ENCODE measurements around the gene LRRC8C. TPM values are rescaled to one million over a fixed set of nuclear protein-coding genes. Genes with fewer than 3 reads are reported as not detected.
"Not testable (repeated sequence)": the region's sequence is repeated elsewhere in the genome, so short reads cannot be mapped to it uniquely, and the experiment has no call there.

LRRC8C gene
- total RNA-seq, 1 experiment from 2014 or later: 3.0 TPM

GRCh38 chr1:89607586-89608318 is 25.2 kb upstream of the LRRC8C start:
- no peak for DNase-seq (ENCODE audit: low spot score)

DNA sequence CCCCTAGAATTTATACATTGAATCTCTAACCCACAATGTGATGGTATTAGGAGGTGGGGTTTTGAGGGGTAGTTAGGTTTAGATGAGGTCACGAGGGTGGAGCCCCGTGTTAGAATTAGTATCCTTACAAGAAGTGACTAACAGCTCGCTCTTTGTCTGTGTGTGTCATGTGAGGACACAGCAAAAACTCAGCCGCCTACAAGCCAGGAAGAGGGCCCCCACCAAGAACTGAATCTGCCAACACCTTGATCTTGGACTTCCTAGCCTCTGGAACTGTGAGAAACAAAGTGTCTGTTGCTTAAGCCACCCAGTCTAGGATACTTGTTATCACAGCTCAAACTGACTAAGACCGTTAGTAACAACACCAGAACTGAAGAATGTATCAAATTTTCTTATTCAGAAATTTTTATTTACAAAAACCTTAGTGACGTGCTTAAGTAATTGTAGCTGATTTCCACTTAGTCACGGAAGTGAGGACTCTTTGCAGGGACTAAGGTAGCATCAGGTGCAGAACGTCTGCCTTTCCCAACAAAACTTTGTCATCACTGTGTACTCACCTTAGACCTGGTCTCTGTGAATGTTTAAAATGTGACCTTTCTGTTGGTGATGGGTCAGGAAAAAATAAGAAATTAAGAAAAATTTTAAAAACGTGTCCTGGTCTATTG is 24.5 kb upstream of the LRRC8C start:
- no peak for DNase-seq (ENCODE audit: low spot score)

- DNase-seq (ENCODE audit: low spot score): no peak
Observed at GRCh38 chr1:89608984-89609725, 23.8 kb upstream of the LRRC8C start.

- no peak for DNase-seq (ENCODE audit: low spot score)
Observed at GRCh38 chr1:89609781-89610456, 23.0 kb upstream of the LRRC8C start.

DNA sequence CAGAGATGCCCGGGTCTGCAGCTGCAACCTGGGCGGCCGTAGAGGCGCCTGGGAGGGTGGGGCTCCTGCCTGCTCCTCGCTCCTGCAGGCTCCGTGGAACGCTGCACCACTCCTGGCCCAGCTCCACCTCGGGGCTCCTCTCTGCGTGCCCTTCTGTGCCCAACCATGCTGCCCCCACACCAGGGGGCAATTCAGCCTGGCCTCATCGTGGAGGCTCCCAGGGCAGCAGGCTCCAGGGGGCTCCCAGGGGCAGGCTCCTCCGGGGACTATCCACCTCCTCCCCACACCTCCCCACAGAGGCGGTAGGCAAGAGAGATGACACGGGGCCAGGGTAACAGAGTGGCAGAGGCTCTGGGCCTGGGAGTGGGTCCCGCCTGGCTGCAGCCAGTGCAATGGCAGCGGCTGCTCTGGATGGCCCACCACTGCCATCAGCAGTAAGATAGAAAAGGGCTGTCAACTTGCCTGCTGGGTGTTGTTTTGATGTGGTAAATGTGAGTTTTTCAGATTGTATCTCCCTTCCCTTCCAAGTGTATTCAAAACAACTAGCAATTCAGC is 22.4 kb upstream of the LRRC8C start:
- no peak for DNase-seq (ENCODE audit: low spot score)

DNA sequence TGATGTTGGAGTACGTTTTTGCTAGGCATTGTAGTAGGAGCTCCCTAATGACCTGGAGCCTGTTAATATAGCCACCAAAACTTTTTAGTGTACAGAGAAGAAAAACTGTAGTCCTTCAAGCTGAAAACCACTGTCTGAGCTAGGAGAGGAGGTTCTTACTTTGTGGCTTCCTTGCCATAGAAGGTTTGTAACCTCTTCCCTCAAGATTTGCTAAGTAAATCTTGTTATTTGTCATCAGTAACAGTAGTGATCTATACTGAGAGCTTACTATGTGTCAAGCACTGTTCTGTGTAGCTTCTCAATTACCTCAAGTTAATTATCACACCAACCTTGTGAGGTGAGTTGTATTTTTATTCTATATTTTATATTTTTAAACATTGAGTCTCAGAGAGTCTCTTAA is 21.2 kb upstream of the LRRC8C start:
- DNase-seq (ENCODE audit: low spot score): no peak

- no peak for DNase-seq (ENCODE audit: low spot score)
Observed at GRCh38 chr1:89613928-89614327, 19.0 kb upstream of the LRRC8C start.

GRCh38 chr1:89615676-89616598 is 17.0 kb upstream of the LRRC8C start:
- no peak for DNase-seq (ENCODE audit: low spot score)

- no peak for DNase-seq (ENCODE audit: low spot score)
Observed at GRCh38 chr1:89616844-89617627, 15.9 kb upstream of the LRRC8C start.

- no peak for DNase-seq (ENCODE audit: low spot score)
Observed at GRCh38 chr1:89620664-89621063, 12.3 kb upstream of the LRRC8C start.

DNA sequence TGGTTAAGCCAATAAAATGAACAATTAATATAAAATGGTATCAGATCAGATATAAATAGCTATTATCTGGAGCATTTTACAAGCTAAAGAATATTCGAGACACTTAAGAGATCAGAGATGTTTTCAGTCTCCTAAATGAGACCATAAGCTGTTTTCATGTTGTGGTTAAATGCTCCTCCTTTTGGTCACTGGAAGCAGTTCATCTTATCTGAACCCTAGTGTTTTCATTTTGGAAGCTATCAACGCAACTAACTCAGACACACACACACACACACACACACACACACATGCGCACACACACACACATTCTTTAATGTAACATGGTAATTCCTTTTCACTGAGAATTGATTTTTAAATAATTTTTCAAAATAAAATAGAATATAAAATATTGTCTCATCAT is 10.0 kb upstream of the LRRC8C start:
- no peak for DNase-seq (ENCODE audit: low spot score)

GRCh38 chr1:89624314-89624713 is 8.6 kb upstream of the LRRC8C start:
- no peak for DNase-seq (ENCODE audit: low spot score)

DNA sequence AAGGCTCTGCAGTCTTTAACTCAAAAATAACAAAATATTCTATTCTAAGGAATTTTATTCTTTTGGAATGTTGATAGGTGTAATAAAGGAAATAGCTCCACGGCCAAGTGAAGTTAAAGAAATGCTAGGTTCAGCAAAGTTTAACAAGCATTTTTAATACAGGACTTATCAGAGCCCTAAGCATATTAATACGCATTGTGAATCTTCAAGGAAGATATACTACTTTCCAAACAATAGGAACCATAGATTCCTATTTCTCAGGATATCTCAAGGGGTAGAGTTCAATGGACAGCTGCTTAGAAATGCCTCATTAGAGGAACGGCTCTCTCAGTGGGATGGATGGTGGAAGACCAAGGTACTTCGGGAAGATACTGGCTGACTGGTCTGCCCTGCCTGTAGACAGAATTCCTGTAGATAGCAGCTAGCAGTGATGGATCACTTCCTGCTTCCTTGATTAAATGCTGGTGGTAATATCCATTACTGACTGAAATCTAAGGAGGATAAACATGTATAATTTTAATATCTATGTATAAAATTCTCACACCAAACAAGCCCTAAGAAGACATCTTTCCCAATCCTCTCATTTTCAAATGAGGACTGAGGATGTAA is 8.1 kb upstream of the LRRC8C start:
- DNase-seq (ENCODE audit: low spot score): no peak

- no peak for DNase-seq (ENCODE audit: low spot score)
Observed at GRCh38 chr1:89627596-89627962, 5.3 kb upstream of the LRRC8C start.

DNA sequence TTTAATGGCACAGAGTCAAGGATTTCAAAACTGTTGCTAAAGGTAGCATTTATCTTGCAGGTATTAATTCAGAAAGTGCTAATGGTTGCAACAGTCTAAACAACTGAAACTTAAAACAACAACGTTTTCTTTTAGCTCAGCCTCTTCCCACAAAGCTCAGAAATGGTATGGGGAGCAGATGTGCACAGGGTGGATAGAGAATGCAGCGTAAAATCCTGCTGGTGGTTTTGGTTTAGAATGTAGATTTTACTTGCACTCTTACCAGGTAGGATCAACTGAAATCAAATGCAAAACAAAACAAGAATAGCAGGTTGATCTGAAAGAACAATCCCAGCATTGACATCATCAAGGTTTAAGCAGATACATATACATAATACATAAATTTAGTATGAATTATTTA is 3.8 kb upstream of the LRRC8C start:
- no peak for DNase-seq (ENCODE audit: low spot score)

DNA sequence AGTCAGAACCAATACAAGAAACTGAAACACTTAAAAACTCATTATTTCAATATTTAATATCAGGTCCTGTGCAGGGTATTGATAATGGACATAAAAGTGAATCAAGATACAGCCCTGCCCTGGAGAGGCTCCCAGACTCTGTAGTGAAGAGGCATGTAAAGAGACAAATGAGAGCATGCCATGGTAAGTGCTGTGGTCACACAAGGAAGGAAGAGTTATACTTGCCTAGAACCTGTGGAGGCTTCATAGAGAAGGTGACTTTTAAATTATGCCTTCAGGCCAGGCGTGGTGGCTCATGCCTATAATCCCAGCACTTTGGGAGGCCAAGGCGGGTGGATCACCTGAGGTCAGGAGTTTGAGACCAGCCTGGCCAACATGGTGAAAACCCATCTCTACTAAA is 3.3 kb upstream of the LRRC8C start:
- not testable (repeated sequence) for DNase-seq (ENCODE audit: low spot score)

DNA sequence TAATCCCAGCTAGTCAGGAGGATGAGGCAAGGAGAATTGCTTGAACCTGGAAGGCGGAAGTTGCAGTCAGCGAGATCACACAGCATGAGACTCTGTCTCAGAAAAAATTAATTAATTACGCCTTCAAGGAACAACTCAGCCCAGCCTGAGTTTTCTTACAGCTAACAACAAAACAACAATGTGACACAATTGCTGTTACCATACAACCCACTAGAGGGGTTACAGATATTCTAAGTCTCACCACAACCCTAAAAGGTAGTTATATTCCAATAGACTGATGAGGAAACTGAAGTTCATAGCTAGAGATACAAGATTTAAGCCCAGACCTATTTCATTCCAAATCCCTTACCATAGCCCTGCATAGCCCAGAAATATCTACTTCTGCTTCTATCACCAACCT is 2.9 kb upstream of the LRRC8C start:
- DNase-seq (ENCODE audit: low spot score): no peak

- DNase-seq (ENCODE audit: low spot score): no peak
Observed at GRCh38 chr1:89631816-89632656, 884 bp upstream of the LRRC8C start.

Measured in A172 (cell line).